Keratinocyte (primary cell): ENCODE results near the gene B3GLCT.

Experiments
- CTCF ChIP-seq, 3 experiments: IDR thresholded peaks in 1 of 3; conservative IDR thresholded peaks in 1 of 3; optimal IDR thresholded peaks in 1 of 3; 2 replicates in 2 of 3; 3 replicates in 1 of 3; pipeline versions ENCODE3 to v1.5.1; 2011; ENCODE audit warnings: low read length in 3 of 3, mild to moderate bottlenecking in 3 of 3, moderate library complexity in 2 of 3, control low read depth in 1 of 3, inconsistent platforms in 1 of 3; ENCODE audit not compliant: insufficient read depth in 2 of 3; ENCODE audit errors: extremely low read depth in 1 of 3
- EZH2 ChIP-seq: IDR thresholded peaks from one replicate; pipeline ENCODE4 v1.6.1; 2012; ENCODE audit warnings: inconsistent platforms, mild to moderate bottlenecking, low read length, moderate library complexity

- TF ChIP-seq CTCF (optimal IDR thresholded peaks at IDR 0.05 in 1 of 3, IDR thresholded peaks at IDR 0.05 in 1 of 3, conservative IDR thresholded peaks at IDR 0.05 in 1 of 3; ENCODE audit: extremely low read depth in 1 of 3, insufficient read depth in 2 of 3, low read length in 3 of 3), result no peak
- no peak for TF ChIP-seq EZH2
These were observed 150.8 kb downstream of the B3GLCT start for GRCh38 chr13:31350560-31350959.
